ENCODE data around the gene CAB39L. TPM values are rescaled to one million over a fixed set of nuclear protein-coding genes. Genes with fewer than 3 reads are reported as not detected.
A peak's percentile ranks its signal among the peaks of the same experiment; 100 is the strongest.

Gene CAB39L
- 10.2 and 12.2 TPM in 2 replicates for total RNA-seq

GRCh38 chr13:49443704-49444523 is at the start of gene CAB39L, which contains the start of gene SETDB2:
TSS of gene CAB39L (minus strand) at chr13:49444064. CDS start at chr13:49382910, 61,154 bp downstream.
TSS of gene SETDB2 (plus strand) at chr13:49444274. CDS start at chr13:49451894, 7,620 bp downstream.
- peak; percentile 97 for DNase-seq (ENCODE audit: low read depth)

- DNase-seq (ENCODE audit: low read depth) = no peak
Observed at GRCh38 chr13:49488563-49488962, 44.7 kb upstream of the CAB39L start.

GRCh38 chr13:49481788-49482187 is 37.9 kb upstream of the CAB39L start:
- DNase-seq (ENCODE audit: low read depth) = no peak

GRCh38 chr13:49476529-49476928 is 32.7 kb upstream of the CAB39L start:
- DNase-seq (ENCODE audit: low read depth) = no peak

GRCh38 chr13:49472186-49472585 is 28.3 kb upstream of the CAB39L start:
- DNase-seq (ENCODE audit: low read depth) = no peak

- DNase-seq (ENCODE audit: low read depth) = peak; percentile 84
Observed at GRCh38 chr13:49466292-49466838, 22.5 kb upstream of the CAB39L start.

GRCh38 chr13:49464621-49465325 is 20.9 kb upstream of the CAB39L start:
- DNase-seq (ENCODE audit: low read depth) = no peak

GRCh38 chr13:49464085-49464484 is 20.2 kb upstream of the CAB39L start:
- DNase-seq (ENCODE audit: low read depth) = no peak

GRCh38 chr13:49459580-49459979 is 15.7 kb upstream of the CAB39L start:
- DNase-seq (ENCODE audit: low read depth) = no peak

- DNase-seq (ENCODE audit: low read depth) = no peak
Observed at GRCh38 chr13:49457221-49457620, 13.4 kb upstream of the CAB39L start.

- no peak for DNase-seq (ENCODE audit: low read depth)
Observed at GRCh38 chr13:49456156-49456555, 12.3 kb upstream of the CAB39L start.

- DNase-seq (ENCODE audit: low read depth) = no peak
Observed at GRCh38 chr13:49455007-49455398, 11.1 kb upstream of the CAB39L start.

- DNase-seq (ENCODE audit: low read depth) = no peak
Observed at GRCh38 chr13:49454388-49455006, 10.6 kb upstream of the CAB39L start.

GRCh38 chr13:49453465-49453864 is 9.6 kb upstream of the CAB39L start:
- no peak for DNase-seq (ENCODE audit: low read depth)

GRCh38 chr13:49452725-49453457 is 9.0 kb upstream of the CAB39L start:
- DNase-seq (ENCODE audit: low read depth) = no peak

GRCh38 chr13:49450105-49450819 is 6.4 kb upstream of the CAB39L start:
- no peak for DNase-seq (ENCODE audit: low read depth)

- DNase-seq (ENCODE audit: low read depth) = no peak
Observed at GRCh38 chr13:49448753-49449152, 4.9 kb upstream of the CAB39L start.

GRCh38 chr13:49446473-49446872 is 2.6 kb upstream of the CAB39L start:
- DNase-seq (ENCODE audit: low read depth) = no peak

GRCh38 chr13:49444524-49445395 is 896 bp upstream of the CAB39L start:
- peak; percentile 86 for DNase-seq (ENCODE audit: low read depth)

- no peak for DNase-seq (ENCODE audit: low read depth)
Observed at GRCh38 chr13:49443357-49443703, 534 bp downstream of the CAB39L start.

Measured in renal cortical epithelial cell (primary cell).